ENCODE data around the gene SYT14. TPM values are rescaled to one million over a fixed set of nuclear protein-coding genes. Genes with fewer than 3 reads are reported as not detected.

The SYT14 gene
- total RNA-seq, 1 donor from 2014 or later, result 0.16 TPM

GRCh38 chr1:210144736-210145135, 206.7 kb downstream of the SYT14 start:
- H3K36me3 Mint-ChIP-seq (ENCODE audit: unreplicated experiment), result no peaks in the 10 kb centered on the region
- DNase-seq (ENCODE audit: extremely low spot score, unreplicated experiment), result no peak
- H3K4me1 Mint-ChIP-seq (ENCODE audit: unreplicated experiment), result no peaks in the 10 kb centered on the region
- peaks cover 5% of the 10 kb centered on the region for H3K9me3 Mint-ChIP-seq (ENCODE audit: unreplicated experiment)
- TF ChIP-seq, protein P1, sequence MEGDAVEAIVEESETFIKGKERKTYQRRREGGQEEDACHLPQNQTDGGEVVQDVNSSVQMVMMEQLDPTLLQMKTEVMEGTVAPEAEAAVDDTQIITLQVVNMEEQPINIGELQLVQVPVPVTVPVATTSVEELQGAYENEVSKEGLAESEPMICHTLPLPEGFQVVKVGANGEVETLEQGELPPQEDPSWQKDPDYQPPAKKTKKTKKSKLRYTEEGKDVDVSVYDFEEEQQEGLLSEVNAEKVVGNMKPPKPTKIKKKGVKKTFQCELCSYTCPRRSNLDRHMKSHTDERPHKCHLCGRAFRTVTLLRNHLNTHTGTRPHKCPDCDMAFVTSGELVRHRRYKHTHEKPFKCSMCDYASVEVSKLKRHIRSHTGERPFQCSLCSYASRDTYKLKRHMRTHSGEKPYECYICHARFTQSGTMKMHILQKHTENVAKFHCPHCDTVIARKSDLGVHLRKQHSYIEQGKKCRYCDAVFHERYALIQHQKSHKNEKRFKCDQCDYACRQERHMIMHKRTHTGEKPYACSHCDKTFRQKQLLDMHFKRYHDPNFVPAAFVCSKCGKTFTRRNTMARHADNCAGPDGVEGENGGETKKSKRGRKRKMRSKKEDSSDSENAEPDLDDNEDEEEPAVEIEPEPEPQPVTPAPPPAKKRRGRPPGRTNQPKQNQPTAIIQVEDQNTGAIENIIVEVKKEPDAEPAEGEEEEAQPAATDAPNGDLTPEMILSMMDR (IDR thresholded peaks at IDR 0.05), result no peak
- H3K27me3 Mint-ChIP-seq (ENCODE audit: unreplicated experiment), result peaks cover 24% of the 10 kb centered on the region
- no peak overlapping the region for H3K27ac Mint-ChIP-seq (ENCODE audit: unreplicated experiment)
- no peak overlapping the region for H3K4me3 Mint-ChIP-seq (ENCODE audit: unreplicated experiment)

DNA sequence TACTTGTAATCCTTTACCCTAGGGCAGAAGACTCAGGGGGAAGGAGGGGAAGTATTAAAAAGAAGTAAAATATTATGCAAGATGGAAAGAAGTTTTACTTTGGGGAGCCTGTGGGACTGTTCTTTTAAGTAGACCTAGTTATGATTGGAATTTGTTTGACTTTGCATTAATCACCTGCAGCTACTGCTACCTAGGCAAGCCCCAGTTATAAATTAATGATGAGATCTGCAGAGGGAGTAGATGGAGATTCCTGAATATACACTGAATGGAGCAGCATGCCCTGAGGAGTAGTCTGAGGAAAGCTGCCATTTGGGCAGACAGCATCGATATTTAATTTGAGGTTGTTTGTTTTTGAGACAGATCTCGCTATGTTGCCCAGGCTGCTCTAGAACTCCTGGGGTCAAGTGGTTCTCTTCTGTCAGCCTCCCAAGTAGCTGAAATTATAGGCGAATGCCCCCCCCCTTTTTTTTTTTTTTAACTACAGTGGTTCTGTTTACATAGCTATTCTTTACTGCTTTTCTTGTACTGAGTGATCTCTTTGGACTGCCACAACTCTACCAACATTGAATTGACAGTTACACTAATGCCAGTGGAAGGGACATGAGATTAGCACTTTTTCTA, 213.1 kb downstream of the SYT14 start:
- peaks cover 3% of the 10 kb centered on the region for H3K4me1 Mint-ChIP-seq (ENCODE audit: unreplicated experiment)
- H3K36me3 Mint-ChIP-seq (ENCODE audit: unreplicated experiment), result no peaks in the 10 kb centered on the region
- H3K27ac Mint-ChIP-seq (ENCODE audit: unreplicated experiment), result no peak overlapping the region
- no peaks in the 10 kb centered on the region for H3K27me3 Mint-ChIP-seq (ENCODE audit: unreplicated experiment)
- DNase-seq (ENCODE audit: extremely low spot score, unreplicated experiment), result no peak
- H3K9me3 Mint-ChIP-seq (ENCODE audit: unreplicated experiment), result no peaks in the 10 kb centered on the region
- TF ChIP-seq, protein P1 (IDR thresholded peaks at IDR 0.05), result no peak
- H3K4me3 Mint-ChIP-seq (ENCODE audit: unreplicated experiment), result no peak overlapping the region

- H3K9me3 Mint-ChIP-seq (ENCODE audit: unreplicated experiment), result no peaks in the 10 kb centered on the region
- no peaks in the 10 kb centered on the region for H3K4me1 Mint-ChIP-seq (ENCODE audit: unreplicated experiment)
- no peak overlapping the region for H3K27ac Mint-ChIP-seq (ENCODE audit: unreplicated experiment)
- DNase-seq (ENCODE audit: extremely low spot score, unreplicated experiment), result no peak
- no peaks in the 10 kb centered on the region for H3K36me3 Mint-ChIP-seq (ENCODE audit: unreplicated experiment)
- H3K4me3 Mint-ChIP-seq (ENCODE audit: unreplicated experiment), result no peak overlapping the region
- H3K27me3 Mint-ChIP-seq (ENCODE audit: unreplicated experiment), result no peaks in the 10 kb centered on the region
- TF ChIP-seq, protein P1 (IDR thresholded peaks at IDR 0.05), result no peak
These were observed 221.2 kb downstream of the SYT14 start for GRCh38 chr1:210159211-210159610.

- H3K36me3 Mint-ChIP-seq (ENCODE audit: unreplicated experiment), result no peaks in the 10 kb centered on the region
- DNase-seq (ENCODE audit: extremely low spot score, unreplicated experiment), result no peak
These were observed 232.2 kb downstream of the SYT14 start for GRCh38 chr1:210170220-210170619.

GRCh38 chr1:210174133-210174532, 236.1 kb downstream of the SYT14 start:
- TF ChIP-seq, protein P1 (IDR thresholded peaks at IDR 0.05), result no peak
- H3K4me1 Mint-ChIP-seq (ENCODE audit: unreplicated experiment), result no peaks in the 10 kb centered on the region
- peak; percentile 23 for DNase-seq (ENCODE audit: extremely low spot score, unreplicated experiment)
- H3K27me3 Mint-ChIP-seq (ENCODE audit: unreplicated experiment), result peaks cover 8% of the 10 kb centered on the region
- H3K36me3 Mint-ChIP-seq (ENCODE audit: unreplicated experiment), result no peaks in the 10 kb centered on the region
- no peak overlapping the region for H3K27ac Mint-ChIP-seq (ENCODE audit: unreplicated experiment)
- no peaks in the 10 kb centered on the region for H3K9me3 Mint-ChIP-seq (ENCODE audit: unreplicated experiment)
- H3K4me3 Mint-ChIP-seq (ENCODE audit: unreplicated experiment), result no peak overlapping the region

More at GRCh38 chr1:210170220-210170619, 232.2 kb downstream of the SYT14 start:
- peaks cover 8% of the 10 kb centered on the region for H3K27me3 Mint-ChIP-seq (ENCODE audit: unreplicated experiment)
- no peaks in the 10 kb centered on the region for H3K9me3 Mint-ChIP-seq (ENCODE audit: unreplicated experiment)
- no peaks in the 10 kb centered on the region for H3K4me1 Mint-ChIP-seq (ENCODE audit: unreplicated experiment)
- H3K27ac Mint-ChIP-seq (ENCODE audit: unreplicated experiment), result no peak overlapping the region
- no peak overlapping the region for H3K4me3 Mint-ChIP-seq (ENCODE audit: unreplicated experiment)
- TF ChIP-seq, protein P1 (IDR thresholded peaks at IDR 0.05), result no peak

Data from osteocyte (in vitro differentiated cells).